HG03097 (cell line): ENCODE data around the gene KIAA1217.

Experiments
- ATAC-seq: cut with Tn5 transposase; IDR thresholded peaks from one replicate; pipeline ENCODE4 v1.9.1; 2021; ENCODE audit not compliant: unreplicated experiment, low FRiP score

Gene KIAA1217

GRCh38 chr10:24484771-24485170 is 275.8 kb downstream of the KIAA1217 start:
- ATAC-seq = no peak

DNA sequence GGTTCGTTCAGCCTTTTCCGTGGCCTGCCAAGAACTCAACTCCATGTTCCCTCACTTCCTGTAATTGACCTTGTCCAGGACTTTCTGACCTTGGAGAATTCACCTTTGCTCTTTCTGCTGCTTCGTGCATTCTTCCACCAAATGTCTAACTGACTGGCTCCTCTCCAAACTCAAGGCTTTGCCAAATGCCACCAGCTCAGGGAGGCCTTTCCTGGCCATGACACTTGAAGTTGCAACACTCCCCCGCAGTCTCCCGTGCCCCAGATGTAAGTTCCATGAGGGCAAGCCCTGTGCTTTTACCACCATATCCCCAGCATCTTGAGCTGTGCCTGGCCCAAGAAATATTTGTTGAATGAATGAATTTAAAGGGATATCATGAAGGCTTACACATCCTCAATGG is 276.4 kb downstream of the KIAA1217 start:
- ATAC-seq = no peak

GRCh38 chr10:24488631-24489030 is 279.7 kb downstream of the KIAA1217 start:
- no peak for ATAC-seq

DNA sequence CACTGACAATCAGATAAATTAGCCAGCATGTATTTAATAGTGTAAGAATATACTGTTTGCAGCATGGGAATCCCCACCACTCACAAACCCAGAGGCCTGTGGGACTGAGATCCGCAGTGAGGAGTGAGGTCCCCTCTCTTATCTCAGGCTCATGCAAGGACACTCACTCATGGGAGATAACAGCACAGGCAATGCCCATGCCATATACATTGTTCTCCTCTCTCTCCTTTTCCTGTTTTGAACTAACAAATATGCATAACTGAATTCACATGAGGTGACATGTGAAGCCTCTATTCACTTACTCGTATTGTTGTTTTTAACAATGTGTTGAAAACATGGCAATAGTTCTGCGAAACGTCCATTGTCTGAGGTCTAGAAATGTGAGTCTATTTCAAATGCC is 284.2 kb downstream of the KIAA1217 start:
- ATAC-seq = no peak

DNA sequence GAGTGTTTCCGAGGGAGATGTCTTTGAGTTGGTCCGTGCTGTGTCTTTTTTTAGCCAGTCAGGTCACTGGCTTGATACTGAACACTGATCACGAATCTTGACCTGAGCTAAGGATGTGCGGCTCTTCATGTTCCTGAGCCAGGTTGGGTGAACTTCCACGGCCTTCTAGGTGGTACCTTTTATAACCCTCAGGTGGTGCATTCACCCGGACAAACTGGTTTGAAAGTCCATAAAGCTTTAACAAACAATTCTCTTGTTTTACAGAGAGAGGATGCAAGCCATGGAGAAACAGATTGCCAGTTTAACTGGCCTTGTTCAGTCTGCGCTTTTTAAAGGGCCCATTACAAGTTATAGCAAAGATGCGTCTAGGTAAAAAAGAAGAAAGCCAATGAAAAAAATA is 285.3 kb downstream of the KIAA1217 start:
- ATAC-seq = no peak

DNA sequence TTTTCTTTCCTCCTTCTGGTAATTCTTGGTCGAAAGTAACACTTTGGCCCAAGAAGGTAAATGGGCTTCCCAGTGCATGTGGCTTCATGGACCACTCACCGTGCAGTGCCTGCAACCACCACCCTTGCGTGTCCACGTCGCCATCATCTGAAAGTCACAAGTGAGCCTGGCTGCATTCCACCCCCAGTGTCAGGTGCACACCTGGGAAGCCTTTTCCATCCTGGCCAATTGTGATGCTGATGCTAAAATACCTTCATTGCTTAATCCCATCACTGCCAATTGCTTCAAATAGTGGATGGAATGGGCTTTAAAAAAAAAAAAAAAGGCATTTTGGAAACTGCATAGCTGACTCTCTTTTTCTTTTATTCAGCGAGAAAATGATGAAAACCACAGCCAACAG is 285.8 kb downstream of the KIAA1217 start:
- no peak for ATAC-seq

GRCh38 chr10:24495666-24496460 is 286.9 kb downstream of the KIAA1217 start:
- ATAC-seq = no peak

DNA sequence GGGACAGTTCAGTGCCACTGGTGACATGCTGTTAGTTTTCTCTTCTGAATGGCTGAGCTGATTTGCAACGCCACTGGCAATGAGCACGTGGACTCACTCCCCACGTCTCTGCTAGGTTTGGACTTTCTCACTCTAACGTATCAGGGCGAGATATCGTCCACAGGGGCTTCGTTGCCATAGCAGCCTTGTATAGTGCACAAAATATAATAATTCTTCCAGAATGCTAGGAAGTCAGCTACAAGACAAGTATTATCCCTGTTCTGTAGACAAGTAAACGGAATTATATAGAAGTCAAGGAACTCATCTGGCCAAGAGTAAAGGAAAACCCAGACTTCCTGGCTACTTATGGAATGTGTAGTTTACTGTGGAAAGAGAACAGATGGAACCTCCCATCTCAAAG is 288.0 kb downstream of the KIAA1217 start:
- no peak for ATAC-seq

- no peak for ATAC-seq
These were observed 292.2 kb downstream of the KIAA1217 start for GRCh38 chr10:24501056-24501711.

DNA sequence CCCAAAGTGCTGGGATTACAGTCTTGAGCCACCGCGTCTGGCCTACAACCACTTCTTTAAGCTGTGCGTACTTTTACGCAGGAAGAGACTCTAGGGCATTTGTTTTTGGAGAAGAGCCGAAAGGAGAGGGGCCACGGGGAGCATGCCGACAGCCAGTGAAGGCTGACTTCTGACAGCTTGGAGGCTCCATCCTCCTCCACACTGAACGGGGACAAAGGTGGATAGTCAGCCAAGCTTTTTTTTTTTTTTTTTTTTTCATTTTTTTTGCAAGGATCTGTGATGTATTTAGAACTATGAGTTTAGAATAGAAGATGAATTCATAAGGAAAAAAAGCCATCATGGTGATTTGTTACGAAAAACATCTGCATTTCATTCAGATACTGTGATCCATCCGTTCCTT is 293.1 kb downstream of the KIAA1217 start:
- no peak for ATAC-seq

DNA sequence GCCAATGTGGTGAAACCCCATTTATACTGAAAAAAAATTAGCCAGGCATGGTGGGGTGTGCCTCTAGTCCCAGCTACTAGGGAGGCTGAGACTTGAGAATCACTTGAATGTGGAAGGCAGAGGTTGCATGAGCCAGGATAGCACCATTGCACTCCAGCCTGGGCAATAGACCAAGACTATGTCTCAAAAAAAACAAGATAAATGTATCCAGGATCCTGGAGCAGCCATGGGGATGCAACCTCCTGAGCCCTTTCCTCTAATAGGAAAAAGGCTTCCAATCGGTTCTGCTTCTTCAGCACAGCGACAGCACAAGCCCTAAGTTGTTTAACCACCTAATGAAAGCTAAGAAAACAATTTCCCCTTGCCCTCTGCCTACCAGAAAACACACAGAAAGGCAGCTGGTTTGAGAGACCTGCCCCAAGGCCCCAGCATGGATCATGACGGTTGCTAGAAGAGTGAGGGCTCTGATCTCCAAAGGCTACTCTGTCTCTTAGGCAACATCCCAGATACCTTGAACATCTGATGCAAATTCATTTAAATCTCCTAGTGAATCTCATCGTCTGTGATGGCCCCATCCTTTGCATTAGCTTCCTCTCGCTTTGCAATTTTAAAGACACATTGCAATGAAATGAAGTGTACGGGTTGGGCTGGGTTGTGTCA is 294.0 kb downstream of the KIAA1217 start:
- no peak for ATAC-seq

DNA sequence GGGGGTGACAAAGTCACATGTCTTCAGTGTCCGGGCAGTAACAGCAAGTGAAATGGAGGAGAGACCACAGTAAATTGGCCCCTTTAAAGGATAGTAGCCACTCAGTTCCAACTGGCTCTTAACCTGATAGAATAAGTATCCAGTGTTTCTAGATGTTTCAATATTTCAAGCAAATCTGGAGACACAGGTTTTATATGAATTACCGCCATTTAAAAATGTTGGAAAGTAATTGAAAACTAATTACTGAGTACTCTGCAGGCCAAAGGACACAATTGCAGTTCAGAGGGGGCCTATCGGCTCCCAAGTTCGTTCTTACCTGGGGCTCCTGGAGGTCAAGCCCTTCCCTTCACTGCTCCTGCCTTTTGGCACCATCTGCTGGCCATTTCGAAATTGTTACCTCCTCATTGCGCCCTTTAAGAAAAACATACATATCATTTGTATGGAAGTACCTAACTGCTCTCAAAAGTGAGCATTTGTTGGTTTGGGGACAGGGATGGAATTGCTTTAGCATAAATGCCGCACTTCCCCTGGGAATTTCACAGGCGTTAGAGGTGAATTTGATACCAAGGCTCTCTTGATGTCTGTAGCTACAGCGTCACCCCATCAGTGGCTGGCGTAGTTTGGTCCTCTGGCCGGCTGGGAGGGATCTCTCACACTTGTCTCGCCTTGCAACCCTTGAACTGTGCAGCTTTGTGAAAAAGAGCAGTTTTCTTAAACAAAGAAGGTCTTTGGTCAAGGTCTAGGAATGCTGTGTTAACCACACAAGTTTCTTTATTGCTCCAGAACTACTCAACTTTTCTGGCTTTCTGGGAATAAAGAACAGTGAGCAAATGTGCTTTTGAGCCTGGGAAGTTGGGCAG is 294.8 kb downstream of the KIAA1217 start:
- ATAC-seq = no peak

GRCh38 chr10:24505759-24506158 is 296.8 kb downstream of the KIAA1217 start:
- no peak for ATAC-seq

- ATAC-seq = no peak
These were observed 304.2 kb downstream of the KIAA1217 start for GRCh38 chr10:24513155-24513554.

- ATAC-seq = no peak
These were observed 306.5 kb downstream of the KIAA1217 start for GRCh38 chr10:24515481-24515880.

DNA sequence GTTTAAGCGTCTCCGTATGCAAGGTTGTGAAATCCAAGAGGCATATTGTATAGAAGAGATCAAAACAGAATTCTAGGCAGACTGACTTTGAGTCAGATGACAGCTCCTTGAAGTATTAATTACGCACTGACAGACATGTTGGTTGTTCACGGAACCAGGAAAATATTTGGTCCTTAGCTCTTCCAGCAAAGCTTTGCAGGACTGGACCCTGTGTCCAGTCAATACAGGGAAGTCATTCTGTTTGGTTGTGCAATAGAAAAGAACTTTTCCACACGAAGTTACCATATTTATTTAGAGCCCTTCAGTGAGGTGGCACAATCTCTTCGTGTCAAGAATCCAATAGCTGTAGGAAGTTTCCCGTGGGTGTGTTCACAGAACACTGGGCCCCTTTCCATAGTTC is 309.5 kb downstream of the KIAA1217 start:
- no peak for ATAC-seq

GRCh38 chr10:24518981-24519597 is 310.2 kb downstream of the KIAA1217 start:
- ATAC-seq = no peak

- no peak for ATAC-seq
These were observed 311.0 kb downstream of the KIAA1217 start for GRCh38 chr10:24519950-24520349.

DNA sequence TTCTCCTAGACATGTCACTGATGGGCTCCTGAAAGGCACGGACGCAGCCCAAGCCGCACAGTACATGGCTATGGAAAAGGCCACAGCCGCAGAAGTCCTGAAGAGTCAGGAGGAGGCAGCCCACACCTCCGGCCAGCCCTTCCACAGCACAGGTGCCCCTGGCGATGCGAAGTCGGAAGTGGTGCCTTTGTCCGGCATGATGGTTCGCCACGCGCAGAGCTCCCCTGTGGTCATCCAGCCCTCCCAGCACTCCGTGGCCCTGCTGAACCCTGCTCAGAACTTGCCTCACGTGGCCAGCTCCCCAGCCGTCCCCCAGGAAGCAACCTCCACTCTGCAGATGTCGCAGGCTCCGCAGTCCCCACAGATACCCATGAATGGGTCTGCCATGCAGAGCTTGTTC is 315.4 kb downstream of the KIAA1217 start:
- no peak for ATAC-seq

GRCh38 chr10:24526085-24526649 is 317.2 kb downstream of the KIAA1217 start:
- no peak for ATAC-seq
